K562 (cell line): ENCODE results near the gene HTR4.

Experiments
- BMI1 ChIP-seq: fragments of 150-350 bp; IDR thresholded peaks from 2 replicates; pipeline ENCODE4 v1.6.1; 2014; ENCODE audit warnings: low read length
- CCAR2 ChIP-seq: fragments of 200-400 bp; formaldehyde crosslinking; IDR thresholded peaks from 2 replicates; pipeline ENCODE4 v1.6.1; 2017; ENCODE audit warnings: mild to moderate bottlenecking, low read depth, low read length
- CEBPB ChIP-seq: fragments of 450-650 bp; IDR thresholded peaks from 2 replicates; pipeline ENCODE4 v1.6.1; 2016; ENCODE audit warnings: missing genetic modification characterization, missing compliant biosample characterization
- FOS ChIP-seq: IDR thresholded peaks from 3 replicates; pipeline ENCODE4 v1.6.1; 2011; ENCODE audit not compliant: insufficient read length; ENCODE audit errors: extremely low read depth
- KLF6 ChIP-seq: fragments of 250-450 bp; sonication (Bioruptor Pico); IDR thresholded peaks from 2 replicates; pipeline ENCODE4 v1.4.0; 2020; ENCODE audit warnings: mild to moderate bottlenecking, moderate library complexity, borderline replicate concordance
- NELFE ChIP-seq: IDR thresholded peaks from 2 replicates; pipeline ENCODE4 v1.6.1; 2011; ENCODE audit warnings: mild to moderate bottlenecking; ENCODE audit not compliant: insufficient read depth, insufficient read length
- NR3C1 ChIP-seq: sonication (generic); formaldehyde crosslinking; IDR thresholded peaks from 2 replicates; pipeline ENCODE4 v1.8.1; 2022; ENCODE audit warnings: missing genetic modification reagents
- POLR2A ChIP-seq: fragments of 450-650 bp; conservative IDR thresholded peaks from 2 replicates; pipeline ENCODE4 v1.6.1; 2016
- ZNF282 ChIP-seq: sonication (generic); formaldehyde crosslinking; IDR thresholded peaks from 2 replicates; pipeline ENCODE4 v1.8.1; 2023; ENCODE audit warnings: missing genetic modification reagents
- TF ChIP-seq, protein P1 (sequence below): sonication (generic); formaldehyde crosslinking; IDR thresholded peaks from 2 replicates; pipeline ENCODE4 v1.5.0; 2020; ENCODE audit warnings: missing genetic modification reagents
- TF ChIP-seq, protein P2 (sequence below), 2 experiments: fragments of 450-650 bp in 1 of 2; sonication (generic) in 1 of 2; formaldehyde crosslinking in 1 of 2; IDR thresholded peaks in 1 of 2; conservative IDR thresholded peaks in 1 of 2; 2 replicates each; pipeline versions ENCODE4 v1.6.1 to v1.8.1; 2016 to 2023; ENCODE audit warnings: mild to moderate bottlenecking in 2 of 2, moderate library complexity in 2 of 2, inconsistent platforms in 1 of 2, missing genetic modification reagents in 1 of 2
- TF ChIP-seq, protein P3 (sequence below), 3 experiments: IDR thresholded peaks in 2 of 3; conservative IDR thresholded peaks in 1 of 3; 2 replicates each; pipeline ENCODE4 v1.5.1; 2011 to 2012; ENCODE audit warnings: low read length in 3 of 3, mild to moderate bottlenecking in 3 of 3, control low read depth in 2 of 3, improper control_type of control experiment in 1 of 3, inconsistent platforms in 1 of 3, low read depth in 1 of 3, mixed read lengths in 1 of 3, moderate library complexity in 1 of 3; ENCODE audit not compliant: insufficient read depth in 2 of 3

DNA sequence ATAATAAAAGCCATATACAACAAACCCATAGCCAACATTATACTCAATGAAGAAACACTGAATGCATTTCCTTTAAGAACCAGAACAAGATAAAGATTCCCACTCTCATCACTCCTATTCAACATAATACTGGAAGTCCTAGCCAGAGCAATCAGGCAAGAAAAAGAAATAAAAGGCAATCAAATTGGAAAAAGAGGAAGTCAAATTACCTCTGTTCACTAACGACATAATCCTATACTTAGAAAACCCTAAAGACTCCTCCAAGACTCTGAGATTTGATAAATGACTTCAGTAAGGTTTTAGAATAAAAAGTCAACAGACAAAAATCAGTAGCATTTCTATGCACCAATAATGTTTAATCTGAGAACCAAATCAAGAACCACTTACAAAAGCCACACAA is 36.6 kb upstream of the HTR4 start:
- no peak for TF ChIP-seq ZNF282
- TF ChIP-seq CEBPB (tag): no peak
- TF ChIP-seq NELFE: no peak
- TF ChIP-seq POLR2A: no peak
- no peak for TF ChIP-seq KLF6 (CRISPR knock-in tag)
- TF ChIP-seq, protein P1, sequence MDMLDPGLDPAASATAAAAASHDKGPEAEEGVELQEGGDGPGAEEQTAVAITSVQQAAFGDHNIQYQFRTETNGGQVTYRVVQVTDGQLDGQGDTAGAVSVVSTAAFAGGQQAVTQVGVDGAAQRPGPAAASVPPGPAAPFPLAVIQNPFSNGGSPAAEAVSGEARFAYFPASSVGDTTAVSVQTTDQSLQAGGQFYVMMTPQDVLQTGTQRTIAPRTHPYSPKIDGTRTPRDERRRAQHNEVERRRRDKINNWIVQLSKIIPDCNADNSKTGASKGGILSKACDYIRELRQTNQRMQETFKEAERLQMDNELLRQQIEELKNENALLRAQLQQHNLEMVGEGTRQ (CRISPR knock-in tag): no peak
- TF ChIP-seq BMI1: no peak
- TF ChIP-seq, protein P2, sequence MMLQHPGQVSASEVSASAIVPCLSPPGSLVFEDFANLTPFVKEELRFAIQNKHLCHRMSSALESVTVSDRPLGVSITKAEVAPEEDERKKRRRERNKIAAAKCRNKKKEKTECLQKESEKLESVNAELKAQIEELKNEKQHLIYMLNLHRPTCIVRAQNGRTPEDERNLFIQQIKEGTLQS (IDR thresholded peaks at IDR 0.05): no peak
- TF ChIP-seq, protein P2 (CRISPR knock-in tag; conservative IDR thresholded peaks at IDR 0.05): no peak
- no peak for TF ChIP-seq NR3C1
- no peak for TF ChIP-seq CCAR2
- no peak for TF ChIP-seq FOS
- TF ChIP-seq, protein P3, sequence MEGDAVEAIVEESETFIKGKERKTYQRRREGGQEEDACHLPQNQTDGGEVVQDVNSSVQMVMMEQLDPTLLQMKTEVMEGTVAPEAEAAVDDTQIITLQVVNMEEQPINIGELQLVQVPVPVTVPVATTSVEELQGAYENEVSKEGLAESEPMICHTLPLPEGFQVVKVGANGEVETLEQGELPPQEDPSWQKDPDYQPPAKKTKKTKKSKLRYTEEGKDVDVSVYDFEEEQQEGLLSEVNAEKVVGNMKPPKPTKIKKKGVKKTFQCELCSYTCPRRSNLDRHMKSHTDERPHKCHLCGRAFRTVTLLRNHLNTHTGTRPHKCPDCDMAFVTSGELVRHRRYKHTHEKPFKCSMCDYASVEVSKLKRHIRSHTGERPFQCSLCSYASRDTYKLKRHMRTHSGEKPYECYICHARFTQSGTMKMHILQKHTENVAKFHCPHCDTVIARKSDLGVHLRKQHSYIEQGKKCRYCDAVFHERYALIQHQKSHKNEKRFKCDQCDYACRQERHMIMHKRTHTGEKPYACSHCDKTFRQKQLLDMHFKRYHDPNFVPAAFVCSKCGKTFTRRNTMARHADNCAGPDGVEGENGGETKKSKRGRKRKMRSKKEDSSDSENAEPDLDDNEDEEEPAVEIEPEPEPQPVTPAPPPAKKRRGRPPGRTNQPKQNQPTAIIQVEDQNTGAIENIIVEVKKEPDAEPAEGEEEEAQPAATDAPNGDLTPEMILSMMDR (IDR thresholded peaks at IDR 0.05 in 2 of 3, conservative IDR thresholded peaks at IDR 0.05 in 1 of 3; ENCODE audit: insufficient read depth in 2 of 3, low read depth in 1 of 3, low read length in 3 of 3): no peak
